Panc1 (cell line): ENCODE measurements around the gene RER1. TPM values are rescaled to one million over a fixed set of nuclear protein-coding genes. Genes with fewer than 3 reads are reported as not detected.

Experiments used
- ATAC-seq: fragments of 200-7000 bp; cut with Tn5 transposase; 2 replicates; pipeline ENCODE4 v1.9.1; 2020; ENCODE audit warnings: mild to moderate bottlenecking, moderate library complexity
- BruUV-seq: library from RNA; stranded (reverse); fragments of 400-500 nt; replicated peaks from 2 replicates; lab custom pipeline; 2021; lab: Mats Ljungman, UMichigan
- CTCF ChIA-PET: fragments of 300-600 bp; sonication (Branson Sonifier 250); formaldehyde crosslinking; loops from one replicate; lab custom pipeline; 2022; ENCODE audit warnings: antibody characterized with exemption; lab: Charles Lee
- POLR2A ChIA-PET: fragments of 300-600 bp; sonication (Branson Sonifier 250); formaldehyde crosslinking; loops from one replicate; lab custom pipeline; 2022; ENCODE audit warnings: antibody characterized with exemption; lab: Charles Lee
- DNase-seq: peaks from one replicate; pipeline ENCODE4 v3.0.0-alpha.2; 2010; ENCODE audit warnings: low read depth, low spot score
- H3K27ac ChIP-seq: 2 replicates; pipeline ENCODE4 v1.5.1; 2011; ENCODE audit warnings: mild to moderate bottlenecking, low read length, inconsistent platforms
- H3K27me3 ChIP-seq: fragments of 200-500 bp; sonication (Bioruptor generic); 2 replicates; pipeline ENCODE4 v1.6.0; 2014; ENCODE audit warnings: low read length, inconsistent platforms; ENCODE audit not compliant: control insufficient read depth, insufficient read depth
- H3K36me3 ChIP-seq: fragments of 200-500 bp; sonication (Bioruptor generic); 2 replicates; pipeline ENCODE4 v1.5.1; 2014; ENCODE audit warnings: inconsistent platforms, mild to moderate bottlenecking, low read length, moderate library complexity; ENCODE audit not compliant: control insufficient read depth, insufficient read depth
- H3K4me1 ChIP-seq: 2 replicates; pipeline ENCODE4 v1.5.1; 2011; ENCODE audit warnings: inconsistent platforms, mild to moderate bottlenecking, low read length, moderate library complexity; ENCODE audit not compliant: control insufficient read depth, insufficient read depth
- H3K4me3 ChIP-seq, 2 experiments: 2 replicates each; pipeline ENCODE4 v1.5.1; 2011 to 2012; ENCODE audit warnings: low read depth in 2 of 2, low read length in 2 of 2, mild to moderate bottlenecking in 2 of 2, inconsistent platforms in 1 of 2, moderate library complexity in 1 of 2
- H3K9me3 ChIP-seq: fragments of 200-500 bp; sonication (Bioruptor generic); 2 replicates; pipeline ENCODE4 v1.5.1; 2014; ENCODE audit warnings: low read depth, mild to moderate bottlenecking, inconsistent platforms, low read length, moderate library complexity; ENCODE audit not compliant: control insufficient read depth, insufficient read depth
- POLR2AphosphoS5 ChIP-seq: IDR thresholded peaks from 2 replicates; pipeline ENCODE4 v1.6.1; 2012; ENCODE audit warnings: mild to moderate bottlenecking, low read depth, low read length, moderate library complexity
- REST ChIP-seq, 2 experiments: IDR thresholded peaks; 2 replicates each; pipeline ENCODE4 v1.6.1; 2011 to 2012; ENCODE audit warnings: low read depth in 2 of 2, control low read depth in 1 of 2, low read length in 1 of 2, mild to moderate bottlenecking in 1 of 2, moderate library complexity in 1 of 2; ENCODE audit not compliant: insufficient read depth in 1 of 2
- SIN3A ChIP-seq: IDR thresholded peaks from 2 replicates; pipeline ENCODE4 v1.6.1; 2012; ENCODE audit warnings: low read depth, mild to moderate bottlenecking, low read length, moderate library complexity, borderline replicate concordance; ENCODE audit not compliant: insufficient read depth
- TCF7L2 ChIP-seq: IDR thresholded peaks from 2 replicates; pipeline ENCODE4 v1.6.1; 2011; ENCODE audit warnings: mild to moderate bottlenecking, low read depth, low read length, inconsistent platforms
- in situ Hi-C: cut with HindIII; loops from 2 replicates; pipeline ENCODE4 v1.10.0; 2016; ENCODE audit warnings: low sequenced_read_pairs, low pct_unique_long_range_greater_than_20kb
- intact Hi-C: fragments of 100-400 bp; cut with micrococcal nuclease; formaldehyde crosslinking; loops from one replicate; pipeline ENCODE4 v1.10.0; 2022; ENCODE audit not compliant: unreplicated experiment
- total RNA-seq: library from RNA; stranded (reverse); gene quantifications from one replicate; pipeline ENCODE4 v1.2.1, GENCODE V29; 2021; ENCODE audit not compliant: unreplicated experiment
- TF ChIP-seq, protein P1 (sequence below): fragments of 450-650 bp; IDR thresholded peaks from 2 replicates; pipeline ENCODE4 v1.5.1; 2017; ENCODE audit warnings: mild to moderate bottlenecking

The RER1 gene
- total RNA-seq, 1 experiment from 2014 or later: 235 TPM

- ATAC-seq (no peak), DNase-seq (no peak)
- Histone ChIP-seq H3K4me1 (no peaks in the 10 kb centered on the region), H3K4me3 (no peak overlapping the region), H3K9me3 (no peaks in the 10 kb centered on the region), H3K27ac (no peak overlapping the region), H3K27me3 (no peaks in the 10 kb centered on the region), H3K36me3 (no peaks in the 10 kb centered on the region)
- CTCF ChIA-PET: no interaction called here
- intact Hi-C loops (no loop called here), in situ Hi-C loops (no loop called here)
- TF ChIP-seq SIN3A (no peak), REST (IDR thresholded peaks at IDR 0.05; ENCODE audit: insufficient read depth in 1 of 2, low read depth in 2 of 2, low read length in 1 of 2) (no peak), POLR2AphosphoS5 (no peak), TCF7L2 (no peak)
- TF ChIP-seq, protein P1, sequence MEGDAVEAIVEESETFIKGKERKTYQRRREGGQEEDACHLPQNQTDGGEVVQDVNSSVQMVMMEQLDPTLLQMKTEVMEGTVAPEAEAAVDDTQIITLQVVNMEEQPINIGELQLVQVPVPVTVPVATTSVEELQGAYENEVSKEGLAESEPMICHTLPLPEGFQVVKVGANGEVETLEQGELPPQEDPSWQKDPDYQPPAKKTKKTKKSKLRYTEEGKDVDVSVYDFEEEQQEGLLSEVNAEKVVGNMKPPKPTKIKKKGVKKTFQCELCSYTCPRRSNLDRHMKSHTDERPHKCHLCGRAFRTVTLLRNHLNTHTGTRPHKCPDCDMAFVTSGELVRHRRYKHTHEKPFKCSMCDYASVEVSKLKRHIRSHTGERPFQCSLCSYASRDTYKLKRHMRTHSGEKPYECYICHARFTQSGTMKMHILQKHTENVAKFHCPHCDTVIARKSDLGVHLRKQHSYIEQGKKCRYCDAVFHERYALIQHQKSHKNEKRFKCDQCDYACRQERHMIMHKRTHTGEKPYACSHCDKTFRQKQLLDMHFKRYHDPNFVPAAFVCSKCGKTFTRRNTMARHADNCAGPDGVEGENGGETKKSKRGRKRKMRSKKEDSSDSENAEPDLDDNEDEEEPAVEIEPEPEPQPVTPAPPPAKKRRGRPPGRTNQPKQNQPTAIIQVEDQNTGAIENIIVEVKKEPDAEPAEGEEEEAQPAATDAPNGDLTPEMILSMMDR: no peak
- BruUV-seq: no TSS peak
- POLR2A ChIA-PET: interaction anchor here (0.6 kb wide), 1 partner anchor 20 kb away, joined by 5 read pairs; no protein-coding TSS in a partner anchor
These were observed 47.4 kb upstream of the RER1 start for GRCh38 chr1:2344121-2344681.

DNA sequence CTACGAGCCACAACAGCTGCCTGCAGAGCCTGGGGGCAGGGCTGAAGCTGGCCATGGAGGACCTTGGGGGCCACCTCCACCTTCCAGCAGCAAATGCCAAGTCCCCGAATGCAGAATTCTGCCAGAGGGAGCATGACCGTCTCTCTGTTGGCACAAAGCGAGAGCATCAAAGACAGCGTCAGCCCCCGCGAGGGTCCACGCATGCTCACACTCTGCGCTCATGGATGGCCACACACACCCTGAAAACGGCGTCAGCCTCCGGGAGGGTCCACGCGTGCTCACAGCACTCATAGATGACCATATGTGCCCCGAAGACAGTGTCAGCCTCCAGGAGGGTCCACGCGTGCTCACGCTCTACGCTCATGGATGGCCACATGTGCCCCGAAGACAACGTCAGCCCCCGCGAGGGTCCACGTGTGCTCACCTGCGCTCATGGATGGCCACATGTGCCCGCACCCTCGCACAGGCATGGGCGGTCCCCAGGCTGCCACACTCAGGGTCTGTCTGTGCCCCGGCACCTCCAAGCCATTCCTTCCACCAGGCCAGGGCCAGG lies 46.8 kb upstream of the RER1 start:
- in situ Hi-C loops (no loop called here), intact Hi-C loops (no loop called here)
- no TSS peak for BruUV-seq
- no peaks in the 10 kb centered on the region for H3K4me1 ChIP-seq
- POLR2A ChIA-PET: no interaction called here
- ATAC-seq (no peak), DNase-seq (no peak)
- no peaks in the 10 kb centered on the region for H3K36me3 ChIP-seq
- TF ChIP-seq TCF7L2: no peak
- H3K27me3 ChIP-seq: no peaks in the 10 kb centered on the region
- H3K4me3 ChIP-seq: no peak overlapping the region
- no peak overlapping the region for H3K27ac ChIP-seq
- CTCF ChIA-PET: no interaction called here
- no peaks in the 10 kb centered on the region for H3K9me3 ChIP-seq
